ENCODE measurements around the gene DPYD. TPM values are rescaled to one million over a fixed set of nuclear protein-coding genes. Genes with fewer than 3 reads are reported as not detected.

Gene DPYD
- total RNA-seq, 2 donors from 2014 or later, result 4.9 to 11.7 TPM

GRCh38 chr1:97160818-97161217 lies 760.0 kb downstream of the DPYD start:
- no peaks in the 10 kb centered on the region for H3K9me3 ChIP-seq
- H3K4me1 ChIP-seq, result no peaks in the 10 kb centered on the region
- no peak for DNase-seq
- intact Hi-C loops (cut with DNase I), result no loop called here
- H3K4me3 ChIP-seq, result no peak overlapping the region
- no peaks in the 10 kb centered on the region for H3K36me3 ChIP-seq
- H3K9ac ChIP-seq (ENCODE audit: low read depth in 2 of 2, low read length in 2 of 2), result no peak overlapping the region
- H3K27ac ChIP-seq, result no peak overlapping the region
- no peaks in the 10 kb centered on the region for H3K27me3 ChIP-seq
- no peak for TF ChIP-seq CTCF (IDR thresholded peaks at IDR 0.05)

GRCh38 chr1:97159342-97159741 lies 761.5 kb downstream of the DPYD start:
- intact Hi-C loops (cut with DNase I), result no loop called here

GRCh38 chr1:97158691-97159096 lies 762.1 kb downstream of the DPYD start:
- no peak for TF ChIP-seq CTCF (IDR thresholded peaks at IDR 0.05)
- Histone ChIP-seq H3K27ac (no peak overlapping the region), H3K9me3 (no peaks in the 10 kb centered on the region), H3K4me1 (no peaks in the 10 kb centered on the region), H3K36me3 (no peaks in the 10 kb centered on the region), H3K4me3 (no peak overlapping the region), H3K27me3 (no peaks in the 10 kb centered on the region), H3K9ac (ENCODE audit: low read depth in 2 of 2, low read length in 2 of 2) (no peak overlapping the region)
- DNase-seq, result no peak
- intact Hi-C loops (cut with DNase I), result no loop called here

More at GRCh38 chr1:97159342-97159741, 761.5 kb downstream of the DPYD start:
- Histone ChIP-seq H3K27me3 (no peaks in the 10 kb centered on the region), H3K36me3 (no peaks in the 10 kb centered on the region), H3K9me3 (no peaks in the 10 kb centered on the region), H3K4me3 (no peak overlapping the region), H3K27ac (no peak overlapping the region), H3K4me1 (no peaks in the 10 kb centered on the region), H3K9ac (ENCODE audit: low read depth in 2 of 2, low read length in 2 of 2) (no peak overlapping the region)
- no peak for TF ChIP-seq CTCF (IDR thresholded peaks at IDR 0.05)
- no peak for DNase-seq

GRCh38 chr1:97157991-97158390 lies 762.8 kb downstream of the DPYD start:
- no peak overlapping the region for H3K27ac ChIP-seq
- no peak for DNase-seq
- no peak overlapping the region for H3K9ac ChIP-seq (ENCODE audit: low read depth in 2 of 2, low read length in 2 of 2)
- no peaks in the 10 kb centered on the region for H3K4me1 ChIP-seq
- H3K27me3 ChIP-seq, result no peaks in the 10 kb centered on the region
- no peak overlapping the region for H3K4me3 ChIP-seq
- no peak for TF ChIP-seq CTCF (IDR thresholded peaks at IDR 0.05)
- no peaks in the 10 kb centered on the region for H3K36me3 ChIP-seq
- H3K9me3 ChIP-seq, result no peaks in the 10 kb centered on the region
- intact Hi-C loops (cut with DNase I), result no loop called here

GRCh38 chr1:97151651-97152050 lies 769.2 kb downstream of the DPYD start:
- intact Hi-C loops (cut with DNase I), result no loop called here
- no peak overlapping the region for H3K4me3 ChIP-seq
- no peak overlapping the region for H3K9ac ChIP-seq (ENCODE audit: low read depth in 2 of 2, low read length in 2 of 2)
- H3K36me3 ChIP-seq, result no peaks in the 10 kb centered on the region
- H3K4me1 ChIP-seq, result no peaks in the 10 kb centered on the region
- no peak overlapping the region for H3K27ac ChIP-seq
- no peak for DNase-seq
- H3K27me3 ChIP-seq, result no peaks in the 10 kb centered on the region
- no peak for TF ChIP-seq CTCF (IDR thresholded peaks at IDR 0.05)
- H3K9me3 ChIP-seq, result no peaks in the 10 kb centered on the region

All from colonic mucosa (tissue), 4 donors.